Sigmoid colon (tissue), 7 donors: ENCODE data around the gene P2RX4. TPM values are rescaled to one million over a fixed set of nuclear protein-coding genes. Genes with fewer than 3 reads are reported as not detected.

Experiments
- DNase-seq: peaks from one replicate; pipeline ENCODE4 v3.0.0-alpha.2; 2019
- H3K27ac ChIP-seq, 4 donors: fragments of 200-600 bp; sonication (generic); one replicate each; pipeline ENCODE4 v1.5.1; 2016 to 2019; ENCODE audit warnings: mild to moderate bottlenecking in 1 of 4
- H3K27me3 ChIP-seq, 3 donors: fragments of 200-600 bp; sonication (generic); one replicate each; pipeline ENCODE4 v1.5.1; 2019; ENCODE audit warnings: mild to moderate bottlenecking in 1 of 3
- H3K36me3 ChIP-seq, 4 donors: fragments of 200-600 bp; sonication (generic); one replicate each; pipeline ENCODE4 v1.5.1; 2016 to 2019
- H3K4me1 ChIP-seq, 4 donors: fragments of 200-600 bp; sonication (generic); one replicate each; pipeline ENCODE4 v1.5.1; 2017 to 2019
- H3K4me3 ChIP-seq, 4 donors: fragments of 200-600 bp; sonication (generic); one replicate each; pipeline ENCODE4 v1.5.1; 2017 to 2019; ENCODE audit warnings: mild to moderate bottlenecking in 2 of 4, moderate library complexity in 1 of 4
- H3K9me3 ChIP-seq, 4 donors: fragments of 200-600 bp in 3 of 4; sonication (generic) in 3 of 4; one replicate each; pipeline versions ENCODE4 v1.5.1 to v1.6.1; 2013 to 2019
- CTCF ChIP-seq, 4 experiments: fragments of 450-650 bp in 3 of 4; fragments of 200-600 bp in 1 of 4; IDR thresholded peaks; one replicate each; pipeline ENCODE4 v1.5.1; 2016 to 2019; ENCODE audit warnings: antibody characterized with exemption in 4 of 4, mild to moderate bottlenecking in 3 of 4, moderate library complexity in 2 of 4
- EP300 ChIP-seq, 4 donors: sonication (generic); formaldehyde crosslinking; IDR thresholded peaks; one replicate each; pipeline ENCODE4 v1.6.1; 2017; ENCODE audit warnings: antibody characterized with exemption in 4 of 4
- POLR2A ChIP-seq, 2 donors: fragments of 450-650 bp; IDR thresholded peaks; one replicate each; pipeline ENCODE4 v1.6.1; 2016; ENCODE audit warnings: antibody characterized with exemption in 2 of 2, mild to moderate bottlenecking in 2 of 2, moderate library complexity in 2 of 2
- POLR2AphosphoS5 ChIP-seq, 4 donors: sonication (generic); formaldehyde crosslinking; IDR thresholded peaks; one replicate each; pipeline ENCODE4 v1.6.1; 2017; ENCODE audit warnings: antibody characterized with exemption in 4 of 4
- WGBS, 2 donors: extraction: QIAGEN DNeasy Blood & Tissue Kit; methylation state at CpG; one replicate each; pipeline ENCODE4 v1.1.7; 2013; 5-methylcytosine and 5-hydroxymethylcytosine counted together
- intact Hi-C: fragments of 100-400 bp; cut with DNase I; formaldehyde crosslinking; loops from one replicate; pipeline ENCODE4 v1.15.1; 2023
- polyA plus RNA-seq, 3 donors: library from polyadenylated mRNA; stranded (reverse); fragments of 200-250 nt; gene quantifications; one replicate each; pipeline ENCODE4 v1.2.3, GENCODE V29; 2013
- total RNA-seq, 4 donors: library from RNA; depleted of rRNA; stranded (reverse); fragments of >200 nt; gene quantifications; one replicate each; pipeline ENCODE4 v1.1.0, GENCODE V29; 2016
- donor health status: healthy with polysubstance abuse.
- donor health status: Bipolar disorder and iron deficiency.
- donor health status: healthy.

P2RX4 gene
- total and polyA plus RNA-seq, 7 donors = 26.0 to 84.4 (median 36.9) TPM

- peaks cover 0 to 44% (median 9%) of the 10 kb centered on the region in 4 donors for H3K36me3 ChIP-seq
- TF ChIP-seq POLR2A (IDR thresholded peaks at IDR 0.05) (no peak), EP300 (IDR thresholded peaks at IDR 0.05) (no peak), CTCF (IDR thresholded peaks at IDR 0.05) (no peak), POLR2AphosphoS5 (IDR thresholded peaks at IDR 0.05) (no peak)
- no peak for DNase-seq
- no peak overlapping the region for H3K4me3 ChIP-seq
- intact Hi-C loops = no loop called here
- H3K9me3 ChIP-seq = no peaks in the 10 kb centered on the region
- no peaks in the 10 kb centered on the region for H3K27me3 ChIP-seq
- peaks cover 0 to 7% (median 6%) of the 10 kb centered on the region in 4 donors for H3K4me1 ChIP-seq
- 97% methylated on average over 3 of the region's 3 CpGs for WGBS, 2 donors
- H3K27ac ChIP-seq = no peak overlapping the region
Measured at GRCh38 chr12:121219353-121219986, 9.5 kb downstream of the P2RX4 start.

- peaks cover 0 to 47% (median 15%) of the 10 kb centered on the region in 4 donors for H3K36me3 ChIP-seq
- H3K4me3 ChIP-seq = no peak overlapping the region
- H3K4me1 ChIP-seq = no peaks in the 10 kb centered on the region
- H3K9me3 ChIP-seq = no peaks in the 10 kb centered on the region
- no peak for DNase-seq
- H3K27ac ChIP-seq = no peak overlapping the region
- TF ChIP-seq EP300 (IDR thresholded peaks at IDR 0.05) (no peak), POLR2AphosphoS5 (IDR thresholded peaks at IDR 0.05) (no peak), POLR2A (IDR thresholded peaks at IDR 0.05) (no peak), CTCF (IDR thresholded peaks at IDR 0.05) (no peak)
- H3K27me3 ChIP-seq = no peaks in the 10 kb centered on the region
- intact Hi-C loops = no loop called here
- 67 to 91% methylated on average over 10 of the region's 10 CpGs for WGBS, 2 donors
Measured at GRCh38 chr12:121222847-121223246, 12.9 kb downstream of the P2RX4 start.

- 36 to 62% methylated on average over 19 of the region's 19 CpGs for WGBS, 2 donors
- TF ChIP-seq POLR2AphosphoS5 (IDR thresholded peaks at IDR 0.05) (no peak), EP300 (IDR thresholded peaks at IDR 0.05) (no peak), CTCF (IDR thresholded peaks at IDR 0.05) (peak in 1 of 4 experiments; percentile 33), POLR2A (IDR thresholded peaks at IDR 0.05) (no peak)
- no peaks in the 10 kb centered on the region for H3K27me3 ChIP-seq
- no peaks in the 10 kb centered on the region for H3K9me3 ChIP-seq
- H3K36me3 ChIP-seq = peaks cover 0 to 46% (median 15%) of the 10 kb centered on the region in 4 donors
- no peak for DNase-seq
- H3K27ac ChIP-seq = no peak overlapping the region
- no peaks in the 10 kb centered on the region for H3K4me1 ChIP-seq
- no peak overlapping the region for H3K4me3 ChIP-seq
- intact Hi-C loops = no loop called here
Measured at GRCh38 chr12:121223292-121224285, 13.7 kb downstream of the P2RX4 start.

- Histone ChIP-seq H3K4me3 (no peak overlapping the region), H3K36me3 (peaks cover 0 to 50% (median 18%) of the 10 kb centered on the region in 4 donors), H3K27me3 (no peaks in the 10 kb centered on the region), H3K9me3 (no peaks in the 10 kb centered on the region), H3K27ac (no peak overlapping the region), H3K4me1 (no peaks in the 10 kb centered on the region)
- 61 to 76% methylated on average over 8 of the region's 8 CpGs for WGBS, 2 donors
- DNase-seq = no peak
- TF ChIP-seq POLR2A (IDR thresholded peaks at IDR 0.05) (no peak), POLR2AphosphoS5 (IDR thresholded peaks at IDR 0.05) (no peak), CTCF (IDR thresholded peaks at IDR 0.05) (no peak), EP300 (IDR thresholded peaks at IDR 0.05) (no peak)
- intact Hi-C loops = no loop called here
Measured at GRCh38 chr12:121224591-121224990, 14.7 kb downstream of the P2RX4 start.
